ENCODE results near the gene PCNT.

DNA sequence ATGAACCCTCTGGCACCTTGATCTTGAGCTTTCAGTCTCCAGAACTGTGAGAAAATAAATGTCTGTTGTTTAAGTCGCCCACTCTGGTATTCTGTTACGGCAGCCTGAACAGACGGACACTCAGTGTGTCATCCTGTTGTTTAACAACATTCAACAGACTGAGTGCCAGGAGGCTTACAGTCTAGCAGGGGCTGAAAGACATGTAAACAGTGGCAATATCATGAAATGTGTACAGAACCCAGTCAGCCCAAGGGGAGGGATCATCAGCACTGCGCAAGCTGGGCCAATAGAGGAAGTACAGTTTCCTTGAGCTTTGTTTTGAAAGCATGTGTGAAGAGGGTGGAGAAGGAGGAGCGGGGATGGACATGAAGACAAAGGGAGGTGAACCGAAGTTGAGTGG, 148.3 kb downstream of the PCNT start:
- no peak for TF ChIP-seq POLR2A (IDR thresholded peaks at IDR 0.05)
- TF ChIP-seq, protein P1, sequence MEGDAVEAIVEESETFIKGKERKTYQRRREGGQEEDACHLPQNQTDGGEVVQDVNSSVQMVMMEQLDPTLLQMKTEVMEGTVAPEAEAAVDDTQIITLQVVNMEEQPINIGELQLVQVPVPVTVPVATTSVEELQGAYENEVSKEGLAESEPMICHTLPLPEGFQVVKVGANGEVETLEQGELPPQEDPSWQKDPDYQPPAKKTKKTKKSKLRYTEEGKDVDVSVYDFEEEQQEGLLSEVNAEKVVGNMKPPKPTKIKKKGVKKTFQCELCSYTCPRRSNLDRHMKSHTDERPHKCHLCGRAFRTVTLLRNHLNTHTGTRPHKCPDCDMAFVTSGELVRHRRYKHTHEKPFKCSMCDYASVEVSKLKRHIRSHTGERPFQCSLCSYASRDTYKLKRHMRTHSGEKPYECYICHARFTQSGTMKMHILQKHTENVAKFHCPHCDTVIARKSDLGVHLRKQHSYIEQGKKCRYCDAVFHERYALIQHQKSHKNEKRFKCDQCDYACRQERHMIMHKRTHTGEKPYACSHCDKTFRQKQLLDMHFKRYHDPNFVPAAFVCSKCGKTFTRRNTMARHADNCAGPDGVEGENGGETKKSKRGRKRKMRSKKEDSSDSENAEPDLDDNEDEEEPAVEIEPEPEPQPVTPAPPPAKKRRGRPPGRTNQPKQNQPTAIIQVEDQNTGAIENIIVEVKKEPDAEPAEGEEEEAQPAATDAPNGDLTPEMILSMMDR (IDR thresholded peaks at IDR 0.05) = no peak
